Ishikawa (cell line): ENCODE results near the gene SSH2.

Source experiments
- CEBPB ChIP-seq: IDR thresholded peaks from 2 replicates; pipeline ENCODE4 v1.6.1; 2012
- CREB1 ChIP-seq: IDR thresholded peaks from 2 replicates; pipeline ENCODE4 v1.6.1; 2012; ENCODE audit warnings: low read depth
- EGR1 ChIP-seq: IDR thresholded peaks from 2 replicates; pipeline ENCODE4 v1.6.1; 2012
- EP300 ChIP-seq: IDR thresholded peaks from 2 replicates; pipeline ENCODE4 v1.6.1; 2012; ENCODE audit warnings: borderline replicate concordance
- FOXM1 ChIP-seq: IDR thresholded peaks from 2 replicates; pipeline ENCODE4 v1.6.1; 2012; ENCODE audit warnings: low read depth, borderline replicate concordance
- NFIC ChIP-seq: IDR thresholded peaks from 2 replicates; pipeline ENCODE4 v1.6.1; 2012
- RAD21 ChIP-seq: IDR thresholded peaks from 2 replicates; pipeline ENCODE4 v1.6.1; 2012; ENCODE audit warnings: low read depth
- TAF1 ChIP-seq: IDR thresholded peaks from 2 replicates; pipeline ENCODE4 v1.6.1; 2012; ENCODE audit warnings: low read depth, mild to moderate bottlenecking
- TCF12 ChIP-seq: IDR thresholded peaks from 2 replicates; pipeline ENCODE4 v1.6.1; 2012; ENCODE audit warnings: low read depth
- TEAD4 ChIP-seq: IDR thresholded peaks from 2 replicates; pipeline ENCODE4 v1.6.1; 2012
- USF1 ChIP-seq: IDR thresholded peaks from 2 replicates; pipeline ENCODE4 v1.6.1; 2012
- ZBTB7A ChIP-seq: IDR thresholded peaks from 2 replicates; pipeline ENCODE4 v1.6.1; 2012; ENCODE audit warnings: low read depth
- TF ChIP-seq, protein P1 (sequence below): IDR thresholded peaks from 2 replicates; pipeline ENCODE4 v1.6.1; 2012
- TF ChIP-seq, protein P2 (sequence below): IDR thresholded peaks from 2 replicates; pipeline ENCODE4 v1.6.1; 2012; ENCODE audit warnings: low read depth, mild to moderate bottlenecking

- no peak for TF ChIP-seq FOXM1
- no peak for TF ChIP-seq EP300
- TF ChIP-seq CEBPB, result no peak
- no peak for TF ChIP-seq TEAD4
- no peak for TF ChIP-seq TAF1
- no peak for TF ChIP-seq EGR1
- TF ChIP-seq, protein P1, sequence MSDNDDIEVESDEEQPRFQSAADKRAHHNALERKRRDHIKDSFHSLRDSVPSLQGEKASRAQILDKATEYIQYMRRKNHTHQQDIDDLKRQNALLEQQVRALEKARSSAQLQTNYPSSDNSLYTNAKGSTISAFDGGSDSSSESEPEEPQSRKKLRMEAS, result no peak
- TF ChIP-seq TCF12, result no peak
- TF ChIP-seq, protein P2, sequence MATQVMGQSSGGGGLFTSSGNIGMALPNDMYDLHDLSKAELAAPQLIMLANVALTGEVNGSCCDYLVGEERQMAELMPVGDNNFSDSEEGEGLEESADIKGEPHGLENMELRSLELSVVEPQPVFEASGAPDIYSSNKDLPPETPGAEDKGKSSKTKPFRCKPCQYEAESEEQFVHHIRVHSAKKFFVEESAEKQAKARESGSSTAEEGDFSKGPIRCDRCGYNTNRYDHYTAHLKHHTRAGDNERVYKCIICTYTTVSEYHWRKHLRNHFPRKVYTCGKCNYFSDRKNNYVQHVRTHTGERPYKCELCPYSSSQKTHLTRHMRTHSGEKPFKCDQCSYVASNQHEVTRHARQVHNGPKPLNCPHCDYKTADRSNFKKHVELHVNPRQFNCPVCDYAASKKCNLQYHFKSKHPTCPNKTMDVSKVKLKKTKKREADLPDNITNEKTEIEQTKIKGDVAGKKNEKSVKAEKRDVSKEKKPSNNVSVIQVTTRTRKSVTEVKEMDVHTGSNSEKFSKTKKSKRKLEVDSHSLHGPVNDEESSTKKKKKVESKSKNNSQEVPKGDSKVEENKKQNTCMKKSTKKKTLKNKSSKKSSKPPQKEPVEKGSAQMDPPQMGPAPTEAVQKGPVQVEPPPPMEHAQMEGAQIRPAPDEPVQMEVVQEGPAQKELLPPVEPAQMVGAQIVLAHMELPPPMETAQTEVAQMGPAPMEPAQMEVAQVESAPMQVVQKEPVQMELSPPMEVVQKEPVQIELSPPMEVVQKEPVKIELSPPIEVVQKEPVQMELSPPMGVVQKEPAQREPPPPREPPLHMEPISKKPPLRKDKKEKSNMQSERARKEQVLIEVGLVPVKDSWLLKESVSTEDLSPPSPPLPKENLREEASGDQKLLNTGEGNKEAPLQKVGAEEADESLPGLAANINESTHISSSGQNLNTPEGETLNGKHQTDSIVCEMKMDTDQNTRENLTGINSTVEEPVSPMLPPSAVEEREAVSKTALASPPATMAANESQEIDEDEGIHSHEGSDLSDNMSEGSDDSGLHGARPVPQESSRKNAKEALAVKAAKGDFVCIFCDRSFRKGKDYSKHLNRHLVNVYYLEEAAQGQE, result no peak
- TF ChIP-seq USF1, result no peak
- no peak for TF ChIP-seq RAD21
- TF ChIP-seq CREB1, result no peak
- TF ChIP-seq NFIC, result no peak
- TF ChIP-seq ZBTB7A, result no peak
Measured at GRCh38 chr17:29659155-29659554, 270.9 kb downstream of the SSH2 start.
